Fibroblast of lung (primary cell): ENCODE measurements around the gene TEX261. TPM values are rescaled to one million over a fixed set of nuclear protein-coding genes. Genes with fewer than 3 reads are reported as not detected.

ENCODE experiments used
- DNase-seq, 2 donors: peaks; one replicate each; pipeline versions ENCODE4 v3.0.0 to v3.0.0-alpha.2; 2010; ENCODE audit warnings: low read depth in 2 of 2
- H2AFZ ChIP-seq: 2 replicates; pipeline ENCODE4 v1.5.1; 2012; ENCODE audit warnings: low read length, control low read depth, inconsistent platforms
- H3K27ac ChIP-seq: 2 replicates; pipeline ENCODE4 v1.5.1; 2011; ENCODE audit warnings: low read length, control low read depth; ENCODE audit not compliant: insufficient read depth
- H3K27me3 ChIP-seq: 2 replicates; pipeline ENCODE4 v1.5.1; 2011; ENCODE audit warnings: mild to moderate bottlenecking, low read length; ENCODE audit not compliant: control insufficient read depth, insufficient read depth
- H3K36me3 ChIP-seq: 2 replicates; pipeline ENCODE4 v1.5.1; 2011; ENCODE audit warnings: low read length; ENCODE audit not compliant: control insufficient read depth, insufficient read depth
- H3K4me1 ChIP-seq: 2 replicates; pipeline ENCODE4 v1.5.1; 2011; ENCODE audit warnings: low read length; ENCODE audit not compliant: control insufficient read depth, insufficient read depth; ENCODE audit errors: extremely low read depth
- H3K4me2 ChIP-seq: 2 replicates; pipeline ENCODE4 v1.5.1; 2011; ENCODE audit warnings: low read length, control low read depth; ENCODE audit not compliant: insufficient read depth; ENCODE audit errors: extremely low read depth
- H3K4me3 ChIP-seq, 4 experiments: fragments of 200-600 bp in 1 of 4; sonication (generic) in 1 of 4; replicated peaks in 1 of 4; 2 replicates each; pipeline ENCODE4 v1.5.1; 2011 to 2016; ENCODE audit warnings: low read length in 4 of 4, low read depth in 3 of 4, mild to moderate bottlenecking in 3 of 4, control low read depth in 2 of 4, inconsistent platforms in 1 of 4, mixed read lengths in 1 of 4; ENCODE audit not compliant: insufficient read depth in 1 of 4; ENCODE audit errors: control extremely low read depth in 1 of 4
- H3K79me2 ChIP-seq: 2 replicates; pipeline ENCODE4 v1.5.1; 2012; ENCODE audit warnings: mild to moderate bottlenecking, low read length, inconsistent platforms; ENCODE audit not compliant: control insufficient read depth, insufficient read depth
- H3K9ac ChIP-seq: 2 replicates; pipeline ENCODE4 v1.5.1; 2011; ENCODE audit warnings: mild to moderate bottlenecking, low read length, control low read depth; ENCODE audit not compliant: insufficient read depth
- H3K9me3 ChIP-seq: 2 replicates; pipeline ENCODE4 v1.5.1; 2012; ENCODE audit warnings: low read depth, low read length; ENCODE audit not compliant: control insufficient read depth, insufficient read depth
- H4K20me1 ChIP-seq: 2 replicates; pipeline ENCODE4 v1.5.1; 2011; ENCODE audit warnings: low read length; ENCODE audit not compliant: control insufficient read depth, insufficient read depth; ENCODE audit errors: extremely low read depth
- EZH2 ChIP-seq: IDR thresholded peaks from 2 replicates; pipeline ENCODE4 v1.5.1; 2012; ENCODE audit warnings: low read length, control low read depth, mild to moderate bottlenecking; ENCODE audit errors: missing control alignments
- polyA plus RNA-seq, 2 donors: library from polyadenylated mRNA; depleted of rRNA in 1 of 2; stranded (reverse) in 1 of 2; unstranded in 1 of 2; fragments of >200 nt; gene quantifications; 2 replicates each; pipeline ENCODE4 v1.2.1, GENCODE V29; 2011 to 2012; ENCODE audit warnings: missing spikeins in 1 of 2
- total RNA-seq: library from RNA; depleted of rRNA; stranded (reverse); fragments of >200 nt; gene quantifications from 2 replicates; pipeline ENCODE4 v1.2.1, GENCODE V29; 2014
- TF ChIP-seq, protein P1 (sequence below), 2 donors: IDR thresholded peaks in 1 of 2; conservative IDR thresholded peaks in 1 of 2; 1 replicate in 1 of 2; 2 replicates in 1 of 2; pipeline ENCODE4 v1.5.1; 2011 to 2012; ENCODE audit warnings: low read length in 2 of 2, control low read depth in 1 of 2, inconsistent platforms in 1 of 2, low read depth in 1 of 2, mild to moderate bottlenecking in 1 of 2

The TEX261 gene
- total and polyA plus RNA-seq, 2 donors (not counting 1 experiment from before 2014, with no cell fraction given) = 33.0 to 72.6 TPM

GRCh38 chr2:70988726-70989648 is 5.7 kb downstream of the TEX261 start:
- DNase-seq = no peak
- H3K27ac ChIP-seq = no peak overlapping the region
- H3K79me2 ChIP-seq = peaks cover 14% of the 10 kb centered on the region
- H3K4me1 ChIP-seq = peaks cover 3% of the 10 kb centered on the region
- no peaks in the 10 kb centered on the region for H4K20me1 ChIP-seq
- H3K27me3 ChIP-seq = no peaks in the 10 kb centered on the region
- TF ChIP-seq EZH2 = no peak
- TF ChIP-seq, protein P1, sequence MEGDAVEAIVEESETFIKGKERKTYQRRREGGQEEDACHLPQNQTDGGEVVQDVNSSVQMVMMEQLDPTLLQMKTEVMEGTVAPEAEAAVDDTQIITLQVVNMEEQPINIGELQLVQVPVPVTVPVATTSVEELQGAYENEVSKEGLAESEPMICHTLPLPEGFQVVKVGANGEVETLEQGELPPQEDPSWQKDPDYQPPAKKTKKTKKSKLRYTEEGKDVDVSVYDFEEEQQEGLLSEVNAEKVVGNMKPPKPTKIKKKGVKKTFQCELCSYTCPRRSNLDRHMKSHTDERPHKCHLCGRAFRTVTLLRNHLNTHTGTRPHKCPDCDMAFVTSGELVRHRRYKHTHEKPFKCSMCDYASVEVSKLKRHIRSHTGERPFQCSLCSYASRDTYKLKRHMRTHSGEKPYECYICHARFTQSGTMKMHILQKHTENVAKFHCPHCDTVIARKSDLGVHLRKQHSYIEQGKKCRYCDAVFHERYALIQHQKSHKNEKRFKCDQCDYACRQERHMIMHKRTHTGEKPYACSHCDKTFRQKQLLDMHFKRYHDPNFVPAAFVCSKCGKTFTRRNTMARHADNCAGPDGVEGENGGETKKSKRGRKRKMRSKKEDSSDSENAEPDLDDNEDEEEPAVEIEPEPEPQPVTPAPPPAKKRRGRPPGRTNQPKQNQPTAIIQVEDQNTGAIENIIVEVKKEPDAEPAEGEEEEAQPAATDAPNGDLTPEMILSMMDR (conservative IDR thresholded peaks at IDR 0.05 in 1 of 2, IDR thresholded peaks at IDR 0.05 in 1 of 2; ENCODE audit: low read depth in 1 of 2, low read length in 2 of 2) = no peak
- H3K36me3 ChIP-seq = peaks cover 12% of the 10 kb centered on the region
- no peak overlapping the region for H3K9ac ChIP-seq
- H2AFZ ChIP-seq = no peak overlapping the region
- H3K4me2 ChIP-seq = no peak overlapping the region
- H3K4me3 ChIP-seq = no peak overlapping the region
- no peaks in the 10 kb centered on the region for H3K9me3 ChIP-seq

- Histone ChIP-seq H2AFZ (no peak overlapping the region), H3K4me3 (no peak overlapping the region), H3K27me3 (no peaks in the 10 kb centered on the region), H3K9me3 (no peaks in the 10 kb centered on the region), H4K20me1 (no peaks in the 10 kb centered on the region), H3K27ac (no peak overlapping the region), H3K36me3 (peaks cover 12% of the 10 kb centered on the region), H3K4me2 (no peak overlapping the region), H3K4me1 (no peaks in the 10 kb centered on the region), H3K9ac (no peak overlapping the region), H3K79me2 (peaks cover 6% of the 10 kb centered on the region)
- no peak for TF ChIP-seq EZH2
- TF ChIP-seq, protein P1 (conservative IDR thresholded peaks at IDR 0.05 in 1 of 2, IDR thresholded peaks at IDR 0.05 in 1 of 2; ENCODE audit: low read depth in 1 of 2, low read length in 2 of 2) = no peak
- DNase-seq = no peak
Measured at GRCh38 chr2:70988151-70988550, 6.5 kb downstream of the TEX261 start.

- Histone ChIP-seq H4K20me1 (no peaks in the 10 kb centered on the region), H3K27me3 (no peaks in the 10 kb centered on the region), H3K9ac (no peak overlapping the region), H3K4me3 (no peak overlapping the region), H3K4me1 (no peaks in the 10 kb centered on the region), H3K4me2 (no peak overlapping the region), H2AFZ (no peak overlapping the region), H3K79me2 (peaks cover 2% of the 10 kb centered on the region), H3K36me3 (peaks cover 12% of the 10 kb centered on the region), H3K9me3 (no peaks in the 10 kb centered on the region), H3K27ac (no peak overlapping the region)
- no peak for DNase-seq
- TF ChIP-seq EZH2 = no peak
- TF ChIP-seq, protein P1 (conservative IDR thresholded peaks at IDR 0.05 in 1 of 2, IDR thresholded peaks at IDR 0.05 in 1 of 2; ENCODE audit: low read depth in 1 of 2, low read length in 2 of 2) = no peak
Measured at GRCh38 chr2:70987386-70987785, 7.3 kb downstream of the TEX261 start.
